ENCODE results near the gene POC1A. TPM values are rescaled to one million over a fixed set of nuclear protein-coding genes. Genes with fewer than 3 reads are reported as not detected.

Gene POC1A
- total RNA-seq, 1 experiment from 2014 or later, result 29.0 TPM

GRCh38 chr3:52065264-52065756 lies 88.9 kb downstream of the POC1A start:
- no peak overlapping the region for H4K91ac ChIP-seq (ENCODE audit: insufficient read length, low read depth, low read length)
- Mint-ChIP-seq H3K9me3 (no peaks in the 10 kb centered on the region), H3K4me3 (no peak overlapping the region), H3K36me3 (ENCODE audit: insufficient read depth in 1 of 3, low read depth in 3 of 3) (no peaks in the 10 kb centered on the region), H3K4me1 (peaks cover 2 to 5% of the 10 kb centered on the region in 2 experiments; a peak in 1 of 4 replicates), H3K27ac (no peak overlapping the region), H3K27me3 (ENCODE audit: low read depth) (peaks cover 28% of the 10 kb centered on the region)
- no peak overlapping the region for H4K5ac ChIP-seq (ENCODE audit: insufficient read length, low read depth, low read length)
- DNase-seq, result no peak
- H3K56ac ChIP-seq (ENCODE audit: insufficient read length, low read depth, low read length), result no peak overlapping the region
- peak overlapping the region; percentile 16; the same call in 1 of the 2 replicates for H3K14ac ChIP-seq (ENCODE audit: insufficient read depth, low read length)
- no peak overlapping the region for H2BK120ac ChIP-seq (ENCODE audit: low read depth, low read length, poor library complexity, severe bottlenecking)
- H4K8ac ChIP-seq (replicated peaks; ENCODE audit: insufficient read length, low read depth, low read length), result no peak overlapping the region
- H2BK5ac ChIP-seq (ENCODE audit: insufficient read length, low read length), result no peak overlapping the region
- H3K4ac ChIP-seq (ENCODE audit: low read depth, low read length), result no peak overlapping the region
- no peaks in the 10 kb centered on the region for H3K79me1 ChIP-seq (ENCODE audit: insufficient read depth, low read depth, low read length, poor library complexity, severe bottlenecking)
- no peak overlapping the region for H3K9ac ChIP-seq (ENCODE audit: extremely low read depth, insufficient read length, low read length)
- H3K23ac ChIP-seq (ENCODE audit: insufficient read length, low read depth, low read length), result no peak overlapping the region
- no CpG with 5 or more reads among the region's 12 CpGs for WGBS (ENCODE audit: extremely low coverage, insufficient read length, low lambda C conversion rate)
- TF ChIP-seq CTCF (conservative IDR thresholded peaks at IDR 0.05), result no peak
- peaks cover 2% of the 10 kb centered on the region for H4K20me1 ChIP-seq (ENCODE audit: control insufficient read depth, insufficient read depth, insufficient read length)
- H2BK20ac ChIP-seq (ENCODE audit: low read depth, low read length, poor library complexity, severe bottlenecking), result no peak overlapping the region
- H2BK15ac ChIP-seq (ENCODE audit: low read depth, low read length), result no peak overlapping the region
- no peaks in the 10 kb centered on the region for H3K27me3 ChIP-seq (ENCODE audit: insufficient read depth, low read length)
- no peak overlapping the region for H2BK12ac ChIP-seq (ENCODE audit: insufficient read length, low read depth, low read length)
- H3T11ph ChIP-seq (ENCODE audit: low read length), result no peak overlapping the region
- no peaks in the 10 kb centered on the region for H3K4me1 ChIP-seq (ENCODE audit: insufficient read depth, low read length)
- H2AFZ ChIP-seq (ENCODE audit: low read length), result no peak overlapping the region
- H3K27ac ChIP-seq (ENCODE audit: insufficient read length, low read depth, low read length), result no peak overlapping the region
- H3K23me2 ChIP-seq (ENCODE audit: insufficient read length, low read depth, low read length, poor library complexity, severe bottlenecking), result no peaks in the 10 kb centered on the region
- no peak overlapping the region for H3K18ac ChIP-seq (ENCODE audit: insufficient read length, low read depth, low read length)
- no peak overlapping the region for H3K4me2 ChIP-seq (ENCODE audit: insufficient read depth, insufficient read length, low read length)
- no peaks in the 10 kb centered on the region for H3K79me2 ChIP-seq (ENCODE audit: insufficient read depth, low read length)
- H2AK5ac ChIP-seq (ENCODE audit: insufficient read length, low read length), result no peak overlapping the region
- H3K9me3 ChIP-seq (ENCODE audit: control insufficient read depth, low read depth, low read length), result no peaks in the 10 kb centered on the region

Measured in H9 (cell line).